Jurkat, Clone E6-1 (cell line): ENCODE measurements around the gene PITPNM3.

Experiments used
- DNase-seq: peaks from one replicate; pipeline ENCODE4 v3.0.0-alpha.2; 2011; ENCODE audit warnings: low read depth, low spot score
- H3K4me3 ChIP-seq: 2 replicates; pipeline ENCODE4 v1.5.1; 2011; ENCODE audit warnings: mild to moderate bottlenecking, low read length, control low read depth, moderate library complexity

PITPNM3 gene

GRCh38 chr17:6472517-6472916 is 83.8 kb downstream of the PITPNM3 start:
- H3K4me3 ChIP-seq = no peak overlapping the region
- no peak for DNase-seq

GRCh38 chr17:6471531-6472465 is 84.6 kb downstream of the PITPNM3 start:
- no peak for DNase-seq
- H3K4me3 ChIP-seq = no peak overlapping the region

- H3K4me3 ChIP-seq = no peak overlapping the region
Measured at GRCh38 chr17:6470751-6471521, 85.4 kb downstream of the PITPNM3 start.

GRCh38 chr17:6470146-6470718 is 86.1 kb downstream of the PITPNM3 start:
- no peak overlapping the region for H3K4me3 ChIP-seq
- no peak for DNase-seq

More at GRCh38 chr17:6470751-6471521, 85.4 kb downstream of the PITPNM3 start:
- no peak for DNase-seq

GRCh38 chr17:6468051-6468790 is 88.1 kb downstream of the PITPNM3 start:
- H3K4me3 ChIP-seq = no peak overlapping the region
- DNase-seq = no peak

GRCh38 chr17:6467567-6467966 is 88.8 kb downstream of the PITPNM3 start:
- H3K4me3 ChIP-seq = no peak overlapping the region
- no peak for DNase-seq

- DNase-seq = no peak
- no peak overlapping the region for H3K4me3 ChIP-seq
Measured at GRCh38 chr17:6465206-6466003, 91.0 kb downstream of the PITPNM3 start.

- no peak overlapping the region for H3K4me3 ChIP-seq
- no peak for DNase-seq
Measured at GRCh38 chr17:6464446-6465041, 91.8 kb downstream of the PITPNM3 start.

- no peak for DNase-seq
- no peak overlapping the region for H3K4me3 ChIP-seq
Measured at GRCh38 chr17:6463616-6464445, 92.5 kb downstream of the PITPNM3 start.

- DNase-seq = no peak
- H3K4me3 ChIP-seq = no peak overlapping the region
Measured at GRCh38 chr17:6462692-6463091, 93.7 kb downstream of the PITPNM3 start.

- DNase-seq = peak; percentile 56
- H3K4me3 ChIP-seq = no peak overlapping the region
Measured at GRCh38 chr17:6461792-6462524, 94.4 kb downstream of the PITPNM3 start.

GRCh38 chr17:6461246-6461645 is 95.1 kb downstream of the PITPNM3 start:
- DNase-seq = no peak
- no peak overlapping the region for H3K4me3 ChIP-seq

GRCh38 chr17:6460531-6461161 is 95.7 kb downstream of the PITPNM3 start:
- no peak for DNase-seq
- no peak overlapping the region for H3K4me3 ChIP-seq

- DNase-seq = no peak
- no peak overlapping the region for H3K4me3 ChIP-seq
Measured at GRCh38 chr17:6458460-6458950, 97.8 kb downstream of the PITPNM3 start.

- no peak overlapping the region for H3K4me3 ChIP-seq
Measured at GRCh38 chr17:6457688-6458459, 98.5 kb downstream of the PITPNM3 start.

More at GRCh38 chr17:6457688-6458459, 98.5 kb downstream of the PITPNM3 start:
- DNase-seq = no peak
